HL-60 (cell line): ENCODE data around the gene BCAR1.
A peak's percentile ranks its signal among the peaks of the same experiment; 100 is the strongest.

Experiments used
- DNase-seq, 2 experiments: peaks; one replicate each; pipeline ENCODE4 v3.0.0-alpha.2; 2010 to 2020; ENCODE audit warnings: low read depth in 1 of 2, low spot score in 1 of 2
- H3K27ac ChIP-seq: fragments of 250-450 bp; sonication (Bioruptor Pico); replicated peaks from 2 replicates; pipeline ENCODE4 v1.5.1; 2020; ENCODE audit warnings: mild to moderate bottlenecking, moderate library complexity
- H3K27me3 ChIP-seq: fragments of 250-450 bp; sonication (Bioruptor Pico); 2 replicates; pipeline ENCODE4 v1.5.1; 2021; ENCODE audit warnings: mild to moderate bottlenecking, moderate library complexity; ENCODE audit not compliant: insufficient read depth, poor library complexity, severe bottlenecking
- H3K4me3 ChIP-seq: replicated peaks from 2 replicates; pipeline ENCODE4 v1.5.1; 2011; ENCODE audit warnings: mild to moderate bottlenecking, control low read depth, low read length; ENCODE audit not compliant: insufficient read depth
- CTCF ChIP-seq: IDR thresholded peaks from one replicate; pipeline ENCODE4 v1.5.1; 2011; ENCODE audit warnings: low read length, control low read depth, inconsistent platforms; ENCODE audit not compliant: insufficient read depth
- GABPA ChIP-seq: IDR thresholded peaks from 2 replicates; pipeline ENCODE4 v1.6.1; 2012; ENCODE audit warnings: low read depth
- POLR2AphosphoS5 ChIP-seq: IDR thresholded peaks from 2 replicates; pipeline ENCODE4 v1.6.1; 2012; ENCODE audit warnings: low read depth
- REST ChIP-seq: IDR thresholded peaks from 2 replicates; pipeline ENCODE4 v1.6.1; 2012; ENCODE audit warnings: low read depth; ENCODE audit not compliant: insufficient replicate concordance
- SPI1 ChIP-seq: IDR thresholded peaks from 2 replicates; pipeline ENCODE4 v1.6.1; 2012; ENCODE audit warnings: low read depth, mild to moderate bottlenecking, borderline replicate concordance

Gene BCAR1

DNA sequence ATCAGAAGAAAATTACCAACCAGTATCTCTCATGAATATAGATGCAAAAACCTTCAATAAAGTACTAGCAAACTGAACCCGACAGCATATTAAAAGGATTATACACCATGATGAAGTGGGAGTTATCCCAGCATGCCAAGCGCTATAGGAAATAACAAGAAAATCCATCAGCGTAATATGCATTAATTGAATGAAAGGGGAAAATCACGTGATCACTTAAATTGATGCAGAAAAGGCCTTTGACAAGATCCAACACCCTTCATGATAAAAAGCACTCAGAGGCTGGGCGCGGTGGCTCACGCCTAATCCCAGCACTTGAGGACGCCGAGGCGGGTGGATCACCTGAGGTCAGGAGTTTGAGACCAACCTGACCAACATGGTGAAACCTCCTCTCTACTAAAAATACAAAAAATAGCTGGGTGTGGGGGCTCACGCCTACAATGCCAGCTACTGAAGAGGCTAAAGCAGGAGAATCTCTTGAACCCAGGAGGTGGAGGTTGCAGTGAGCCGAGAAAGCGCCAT, 49.3 kb downstream of the BCAR1 start:
- Histone ChIP-seq H3K27me3 (peaks cover 12% of the 10 kb centered on the region), H3K27ac (no peak overlapping the region), H3K4me3 (no peak overlapping the region)
- no peak for DNase-seq
- TF ChIP-seq GABPA (no peak), POLR2AphosphoS5 (no peak), SPI1 (no peak)

GRCh38 chr16:75198135-75198600, 53.3 kb downstream of the BCAR1 start:
- TF ChIP-seq CTCF (no peak), SPI1 (no peak), REST (no peak), POLR2AphosphoS5 (no peak), GABPA (no peak)
- DNase-seq: no peak
- Histone ChIP-seq H3K27me3 (peaks cover 12% of the 10 kb centered on the region), H3K4me3 (no peak overlapping the region), H3K27ac (no peak overlapping the region)

- Histone ChIP-seq H3K27me3 (peaks cover 12% of the 10 kb centered on the region), H3K27ac (no peak overlapping the region), H3K4me3 (no peak overlapping the region)
- peak in 1 of 2 experiments; percentile 15 for DNase-seq
- TF ChIP-seq REST (no peak), POLR2AphosphoS5 (no peak), SPI1 (no peak), CTCF (no peak), GABPA (no peak)
These were observed 53.8 kb downstream of the BCAR1 start for GRCh38 chr16:75197522-75198134.

GRCh38 chr16:75196836-75197235, 54.6 kb downstream of the BCAR1 start:
- no peak overlapping the region for H3K27ac ChIP-seq
- no peak overlapping the region for H3K4me3 ChIP-seq
- DNase-seq: no peak
- TF ChIP-seq CTCF (no peak), POLR2AphosphoS5 (no peak), GABPA (no peak), SPI1 (no peak), REST (no peak)
- H3K27me3 ChIP-seq: peaks cover 12% of the 10 kb centered on the region
